Inflammatory macrophage treated with lipopolysaccharide for 4 hours (primary cell): ENCODE results near the gene HIBCH.
"Not testable (repeated sequence)": the region's sequence is repeated elsewhere in the genome, so short reads cannot be mapped to it uniquely, and the experiment has no call there.

Experiments
- DNase-seq: peaks from one replicate; pipeline ENCODE4 v3.0.0-alpha.2; 2020

HIBCH gene

DNA sequence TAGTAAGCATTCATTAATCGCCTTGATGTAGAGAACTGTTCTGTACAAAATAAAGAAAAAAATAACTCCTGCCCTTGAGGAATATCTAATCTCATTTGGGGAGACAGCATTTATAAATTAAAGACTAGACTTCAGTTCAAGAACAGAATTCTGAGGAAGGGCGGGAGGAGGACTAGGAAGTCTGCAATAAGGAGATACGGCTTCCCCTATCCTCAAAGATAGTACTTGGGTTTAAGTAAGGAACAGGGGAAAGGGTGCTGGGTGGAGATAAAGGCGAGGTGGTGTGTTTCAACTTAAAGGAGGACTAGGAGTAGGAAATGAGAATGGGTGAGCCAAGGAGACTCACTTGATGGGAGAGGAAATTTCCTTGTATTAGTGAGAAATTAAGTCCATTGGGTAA, 135.2 kb downstream of the HIBCH start:
- DNase-seq: no peak

DNA sequence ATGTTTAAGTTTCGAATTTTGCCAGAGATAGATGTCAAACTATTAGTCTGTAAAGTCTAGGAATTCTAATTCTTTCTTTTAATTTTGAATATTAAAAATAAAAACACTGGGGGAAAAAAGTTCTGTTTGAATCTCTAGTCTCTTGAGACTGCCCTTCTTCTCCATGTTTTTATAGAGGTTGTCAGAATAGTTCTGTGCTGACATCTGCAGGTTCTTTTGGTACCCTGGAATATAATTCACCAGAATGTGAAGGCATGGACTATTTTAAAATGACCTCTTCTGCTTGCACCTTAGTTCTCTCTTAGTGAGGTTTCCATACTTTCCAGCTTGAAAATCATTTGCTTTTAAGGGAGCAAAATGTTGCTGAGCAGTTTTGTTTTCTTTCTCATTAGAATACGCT, 136.1 kb downstream of the HIBCH start:
- no peak for DNase-seq

DNA sequence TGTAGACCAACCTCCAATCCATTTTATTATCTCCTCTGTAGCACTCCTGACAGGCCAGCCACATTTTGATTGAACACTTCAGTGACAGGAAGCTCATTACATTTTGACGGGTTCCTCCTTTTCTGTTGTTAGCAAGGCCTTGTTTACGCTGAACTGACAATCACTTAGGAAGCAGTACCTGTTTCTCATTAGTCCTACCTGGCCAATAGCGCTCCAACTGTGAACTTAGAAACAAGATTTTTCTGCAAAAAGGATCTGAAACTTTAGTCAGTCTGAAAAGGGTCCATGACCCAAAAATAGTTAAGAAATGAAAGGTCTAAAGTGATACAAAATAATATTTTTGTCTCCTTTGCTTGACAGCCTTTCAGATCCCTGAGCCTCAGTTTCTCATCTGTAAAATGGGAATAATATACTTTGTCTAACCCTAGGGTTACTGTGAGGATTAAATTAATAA, 137.5 kb downstream of the HIBCH start:
- DNase-seq: no peak

DNA sequence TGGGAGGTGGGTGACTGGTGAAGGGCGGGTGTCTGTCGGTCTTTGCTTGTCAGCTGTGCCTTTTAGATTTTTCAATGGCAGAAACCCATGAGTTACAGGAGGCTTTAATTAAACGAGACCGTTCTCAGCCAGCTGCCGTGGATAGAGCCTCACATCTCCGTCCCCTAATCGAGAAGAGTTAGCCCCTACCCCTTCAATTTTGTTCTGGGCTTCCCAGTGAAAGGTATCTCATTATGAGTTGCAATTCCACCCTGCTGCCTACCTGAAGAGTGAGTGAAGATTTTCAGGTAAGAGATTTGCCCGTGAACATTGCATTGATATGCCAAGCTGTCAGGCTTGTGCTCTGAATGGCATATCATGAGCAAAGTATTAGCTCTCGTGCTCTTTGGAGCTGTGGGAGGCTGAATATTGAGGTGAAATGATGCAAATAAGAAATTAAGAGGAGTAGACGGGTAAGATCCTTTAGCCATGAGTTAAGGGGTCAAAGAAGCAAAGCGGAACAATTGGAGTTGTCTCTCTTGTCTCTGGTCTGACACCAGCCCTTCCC, 138.4 kb downstream of the HIBCH start:
- DNase-seq: no peak

DNA sequence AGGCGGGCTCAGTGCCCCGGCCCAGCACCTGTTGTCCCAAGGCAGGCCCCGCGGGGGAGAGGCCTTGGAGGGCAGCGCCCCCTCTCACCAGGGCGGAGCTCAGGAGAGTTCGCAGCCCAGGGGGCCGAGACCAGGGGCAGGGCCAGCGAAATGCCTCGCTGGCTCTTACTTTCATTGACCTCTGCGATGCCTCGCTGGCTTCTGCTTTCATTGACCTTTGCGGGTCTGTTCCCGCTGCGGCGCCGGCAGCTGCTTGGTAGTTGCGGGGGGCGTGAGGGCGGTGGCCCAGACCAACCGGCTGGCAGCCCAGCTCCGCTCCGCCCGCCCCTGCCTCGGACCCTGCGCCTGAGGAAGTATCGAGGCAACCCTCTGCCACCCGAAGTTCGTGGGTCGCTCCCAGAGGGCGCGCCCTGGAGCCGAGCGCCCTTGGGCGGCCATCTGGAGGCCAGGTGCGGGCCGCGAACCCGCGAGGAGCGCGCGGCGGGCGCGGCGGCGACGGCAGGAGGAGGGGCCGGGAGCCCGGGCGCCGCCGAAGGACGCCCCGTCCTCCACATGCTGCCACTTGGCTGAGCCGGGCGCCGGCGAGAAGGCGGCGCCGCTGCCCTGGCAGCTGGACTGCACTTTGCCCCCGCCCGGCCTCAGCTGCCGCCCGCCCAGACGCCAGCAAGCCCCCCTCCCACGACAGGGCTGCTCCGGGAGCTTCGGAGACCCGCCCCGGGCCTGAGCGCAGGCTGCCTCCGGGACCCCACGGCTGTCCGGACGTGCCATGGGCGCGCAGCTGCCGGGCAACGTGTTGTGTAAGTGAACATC, 139.1 kb downstream of the HIBCH start:
- peak; percentile 12 for DNase-seq

DNA sequence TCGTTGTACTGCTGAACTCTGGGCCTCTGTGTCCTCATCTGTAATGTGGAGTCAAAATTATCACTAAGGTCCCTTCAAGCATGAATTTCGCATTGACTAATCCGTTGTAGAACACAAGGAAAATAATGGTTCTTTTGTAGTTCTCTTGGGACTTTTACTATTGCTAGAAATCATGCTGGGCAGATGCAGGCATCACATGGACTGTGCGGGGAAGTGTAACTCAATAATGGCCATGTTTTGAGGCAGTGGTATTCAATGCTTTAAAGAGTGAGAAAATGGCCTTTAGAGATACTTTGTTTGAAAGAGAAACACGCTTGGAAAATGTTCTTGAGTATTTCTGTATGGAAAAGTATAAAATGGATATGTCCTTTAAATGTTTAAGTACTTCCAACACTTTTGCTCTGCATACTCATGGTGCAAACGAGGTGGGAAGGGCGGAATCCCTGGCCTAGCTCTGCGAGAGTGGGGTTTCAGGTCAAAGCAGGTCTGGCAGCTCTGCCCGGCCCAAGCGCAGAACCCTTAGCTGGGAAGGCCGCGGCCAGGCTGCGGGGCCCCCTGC, 139.8 kb downstream of the HIBCH start:
- no peak for DNase-seq

DNA sequence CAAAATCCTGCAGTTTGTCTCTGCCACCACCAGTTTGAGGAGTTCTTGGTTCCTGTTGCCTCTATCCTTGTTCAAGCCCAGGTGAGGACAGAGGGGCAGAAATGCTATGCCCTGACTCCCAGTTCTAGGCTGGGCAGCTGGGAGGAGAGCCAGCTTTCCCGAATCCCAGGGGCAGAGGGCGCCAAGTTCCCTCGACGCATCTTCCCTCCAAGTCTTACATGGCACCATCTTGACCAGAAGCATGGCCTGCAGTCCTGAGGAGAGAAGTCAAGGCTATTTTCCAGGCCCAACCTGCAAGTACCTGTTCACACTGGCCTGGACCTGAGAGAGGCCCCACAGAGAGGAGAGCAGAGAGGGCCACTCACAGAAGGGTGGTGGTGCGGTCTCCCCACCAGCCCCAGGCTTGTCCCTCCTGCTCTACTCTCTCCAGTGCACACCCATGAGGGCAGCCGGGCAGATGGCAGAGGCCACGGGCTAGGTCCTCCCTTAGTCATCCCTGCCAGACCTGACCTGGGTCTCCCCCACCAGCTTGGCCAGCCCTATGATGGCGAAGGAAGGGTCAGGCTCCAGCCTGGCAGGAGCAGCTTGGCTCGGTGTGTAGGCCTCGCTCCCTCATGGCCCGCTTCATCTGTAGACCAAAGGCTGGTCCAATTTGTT, 141.4 kb downstream of the HIBCH start:
- no peak for DNase-seq

DNA sequence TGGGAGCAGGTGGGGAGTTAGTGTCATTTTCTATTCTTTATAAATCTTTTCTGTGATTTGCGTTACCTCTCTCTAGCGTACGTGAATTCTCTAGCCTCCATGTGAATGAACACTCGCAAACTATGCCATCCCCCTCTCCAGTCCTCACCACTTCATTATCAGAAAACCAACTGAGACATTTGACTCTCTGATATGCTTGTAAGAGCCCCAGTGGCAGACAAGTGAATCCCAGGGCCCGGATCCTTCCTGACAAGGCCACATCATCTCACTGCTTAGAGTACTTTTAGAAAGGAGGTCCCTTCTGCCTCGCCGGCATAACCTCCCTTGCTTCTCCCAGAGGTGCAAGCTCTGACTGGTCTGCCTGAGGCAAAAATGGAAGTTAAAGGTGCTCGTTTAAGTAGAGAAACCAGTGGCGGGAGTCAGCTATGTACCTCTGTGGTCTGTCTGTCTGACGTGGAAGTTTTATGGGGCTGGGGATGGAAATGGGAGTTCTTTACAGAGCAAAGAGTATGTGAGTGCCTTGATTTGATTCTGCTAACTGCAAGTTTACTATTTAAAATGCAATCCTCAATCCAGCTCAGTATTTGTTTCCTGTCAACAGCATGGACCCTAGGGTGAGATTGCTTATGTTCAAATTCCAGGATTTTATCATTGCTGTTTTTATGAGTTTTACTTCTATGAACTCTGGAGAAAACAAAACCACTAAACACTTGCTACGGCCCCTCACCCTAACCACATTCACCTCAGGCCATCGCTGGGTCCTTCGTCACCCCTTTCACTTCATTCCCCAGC, 142.2 kb downstream of the HIBCH start:
- no peak for DNase-seq

DNA sequence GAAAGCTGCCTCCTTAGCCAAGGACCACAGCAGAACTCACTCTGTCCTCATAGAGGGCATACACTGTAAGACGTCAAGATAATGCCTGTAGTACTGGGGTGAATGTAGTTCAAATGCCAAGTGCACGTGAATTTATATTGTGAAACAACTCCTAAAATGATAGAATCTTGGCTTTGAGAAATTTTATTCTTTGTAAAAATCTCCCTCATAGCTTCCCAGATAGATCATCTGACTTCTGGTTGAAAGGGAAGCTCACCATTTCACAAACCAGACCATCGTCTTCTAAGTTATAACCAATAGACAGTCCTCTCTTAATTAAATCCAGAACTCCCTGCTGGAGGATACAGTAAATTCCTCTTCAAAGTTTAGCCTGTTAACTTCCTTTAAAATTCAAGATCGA, 146.2 kb downstream of the HIBCH start:
- no peak for DNase-seq

DNA sequence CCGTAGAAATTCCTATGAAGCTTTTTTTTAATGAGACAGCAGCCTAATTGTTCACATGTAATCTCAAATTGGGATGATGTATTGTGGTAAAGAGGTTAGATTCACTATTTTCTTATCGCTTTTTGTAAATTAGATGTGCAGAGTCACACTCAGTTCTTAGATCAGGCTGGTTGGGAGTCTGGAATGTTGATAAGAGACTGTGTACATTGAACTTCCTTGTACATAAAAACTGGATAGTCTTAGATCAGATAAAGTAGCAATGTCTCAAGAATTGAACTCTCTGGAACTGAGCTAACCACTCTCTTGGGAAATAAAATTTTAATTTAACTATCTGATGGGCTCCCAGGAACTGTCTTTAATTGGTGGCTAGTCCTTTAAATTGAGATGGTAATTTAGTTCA, 149.0 kb downstream of the HIBCH start:
- no peak for DNase-seq

DNA sequence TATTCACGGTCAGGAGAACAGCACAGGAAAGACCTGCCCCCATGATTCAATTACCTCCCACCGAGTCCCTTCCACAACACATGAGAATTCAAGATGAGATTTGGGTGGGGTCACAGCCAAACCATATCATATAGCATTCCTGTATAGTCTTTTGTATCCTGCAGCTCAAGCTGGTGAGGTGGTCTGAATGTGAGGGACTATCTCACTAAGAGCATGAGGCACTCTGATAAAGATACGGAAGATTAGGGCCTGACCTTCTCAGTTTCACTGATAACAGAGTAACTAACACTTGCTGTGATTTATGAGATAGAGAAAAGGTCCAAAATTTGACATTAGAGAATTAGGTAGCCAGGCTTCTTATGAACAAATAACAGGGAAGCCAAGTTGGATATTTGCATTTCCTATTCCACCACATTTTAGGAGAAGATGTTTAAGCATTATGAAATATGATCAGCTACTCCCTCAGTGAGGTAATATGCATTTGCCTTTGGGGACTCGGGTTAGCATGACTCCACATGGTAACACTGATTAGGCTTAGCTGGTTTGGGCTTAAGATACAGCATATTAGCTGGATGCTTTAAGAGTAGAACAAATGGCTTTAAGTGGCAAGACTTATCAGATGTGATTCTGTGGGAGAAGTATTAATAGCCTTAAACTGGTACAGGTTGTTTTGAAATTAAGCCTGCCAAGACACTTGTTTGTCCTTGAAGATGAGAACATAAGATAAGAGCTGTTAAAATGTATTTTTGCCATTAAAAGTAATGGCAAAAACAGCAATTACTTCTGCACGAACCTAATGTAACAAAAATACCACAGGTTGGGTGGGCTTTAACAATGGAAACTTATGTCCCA, 150.2 kb downstream of the HIBCH start:
- DNase-seq: no peak

DNA sequence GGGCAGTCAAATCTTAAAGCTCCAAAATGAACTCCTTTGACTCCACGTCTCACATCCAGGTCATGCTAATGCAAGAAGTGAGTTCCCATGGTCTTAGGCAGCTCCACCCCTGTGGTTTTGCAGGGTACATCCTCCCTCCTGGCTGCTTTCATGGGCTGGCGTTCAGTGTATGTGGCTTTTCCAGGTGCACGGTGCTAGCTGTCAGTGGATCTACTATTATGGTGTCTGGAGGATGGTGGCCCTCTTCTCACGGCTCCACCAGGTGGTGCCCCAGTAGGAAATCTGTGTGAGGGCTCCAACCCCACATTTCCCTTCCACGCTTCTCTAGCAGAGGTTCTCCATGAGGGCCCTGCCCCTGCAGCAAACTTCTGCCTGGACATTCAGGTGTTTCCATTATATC, 151.9 kb downstream of the HIBCH start:
- no peak for DNase-seq

DNA sequence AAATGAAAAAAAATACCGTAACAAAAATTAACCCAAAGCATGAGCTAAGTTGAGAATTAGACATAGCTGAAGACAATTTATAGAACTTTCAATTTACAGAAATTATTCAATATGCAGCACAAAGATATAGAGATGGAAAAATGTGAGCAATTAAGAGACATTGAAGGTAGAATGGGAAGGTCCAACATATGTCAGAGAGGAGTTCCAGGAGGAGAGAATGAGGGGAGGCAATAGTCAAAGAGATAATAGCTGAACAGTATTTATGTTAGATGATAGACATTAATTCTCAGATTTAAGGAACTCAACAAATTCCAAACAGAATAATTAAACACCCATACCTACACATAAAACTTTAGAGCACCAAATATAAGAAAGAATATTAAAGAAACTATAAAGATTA, 154.1 kb downstream of the HIBCH start:
- no peak for DNase-seq

DNA sequence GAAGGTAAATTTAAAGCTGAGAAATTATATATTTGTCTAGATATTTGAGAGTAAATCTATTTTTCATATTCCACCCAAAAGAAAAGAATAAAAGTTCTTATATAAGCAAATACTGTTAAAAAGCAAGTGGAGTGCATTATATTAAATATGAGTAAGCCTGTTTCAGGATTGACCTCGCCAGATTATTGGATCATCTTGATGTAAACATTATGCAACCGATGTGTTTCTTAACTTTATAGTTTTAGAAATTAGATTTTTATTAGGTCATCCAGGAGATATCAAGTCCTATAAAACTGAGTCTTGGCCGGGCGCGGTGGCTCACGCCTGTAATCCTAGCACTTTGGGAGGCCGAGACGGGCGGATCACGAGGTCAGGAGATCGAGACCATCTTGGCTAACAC, 156.8 kb downstream of the HIBCH start:
- no peak for DNase-seq

DNA sequence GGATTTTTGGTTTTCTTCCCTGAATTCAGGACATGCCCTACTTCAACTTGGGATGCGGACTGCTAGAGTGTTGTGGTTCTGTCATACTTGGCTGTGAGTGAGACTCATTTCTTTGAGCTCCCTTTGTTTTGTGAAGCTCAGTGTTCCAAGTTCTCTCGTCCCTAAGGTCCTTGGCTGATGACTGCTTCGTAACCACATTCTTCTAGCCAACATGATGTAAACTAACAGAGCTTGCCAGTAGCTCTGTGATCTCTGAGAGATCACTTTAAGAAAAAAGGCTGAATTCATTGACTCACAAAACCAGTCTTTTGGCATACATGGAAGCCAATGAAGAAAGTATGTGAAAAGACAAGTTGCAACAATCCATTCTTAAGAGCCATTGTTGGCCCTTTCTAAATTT, 160.2 kb downstream of the HIBCH start:
- no peak for DNase-seq

DNA sequence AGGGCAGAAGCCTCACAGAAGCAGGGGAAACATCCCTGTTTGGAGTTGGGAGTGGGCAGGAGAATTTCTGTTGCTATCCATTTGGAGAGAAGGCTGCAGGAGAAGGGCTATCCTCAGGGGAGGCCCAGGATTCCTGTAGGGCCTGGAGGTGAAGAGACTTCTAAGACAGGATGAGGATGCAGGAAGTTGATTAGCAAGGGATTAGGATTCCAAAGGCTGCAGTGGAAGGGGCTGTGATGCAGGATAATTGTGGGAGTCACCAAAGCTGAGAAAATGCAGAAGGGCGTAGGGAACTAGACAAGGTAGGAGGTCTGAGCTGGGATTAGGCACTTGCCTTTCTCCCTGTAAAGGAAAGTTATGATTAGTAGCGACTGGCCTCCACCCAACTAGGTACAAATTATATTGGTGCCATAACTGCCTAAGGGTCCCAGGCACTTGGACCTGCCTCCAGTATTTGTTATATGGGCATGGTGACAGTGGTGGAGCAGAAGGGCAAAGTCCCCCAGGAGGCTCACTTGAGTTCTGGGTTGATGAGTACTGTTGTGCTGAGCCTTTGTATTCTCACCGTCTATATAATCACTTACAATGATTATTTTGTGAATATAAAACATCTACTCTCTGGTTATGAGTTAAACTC, 160.7 kb downstream of the HIBCH start:
- no peak for DNase-seq

DNA sequence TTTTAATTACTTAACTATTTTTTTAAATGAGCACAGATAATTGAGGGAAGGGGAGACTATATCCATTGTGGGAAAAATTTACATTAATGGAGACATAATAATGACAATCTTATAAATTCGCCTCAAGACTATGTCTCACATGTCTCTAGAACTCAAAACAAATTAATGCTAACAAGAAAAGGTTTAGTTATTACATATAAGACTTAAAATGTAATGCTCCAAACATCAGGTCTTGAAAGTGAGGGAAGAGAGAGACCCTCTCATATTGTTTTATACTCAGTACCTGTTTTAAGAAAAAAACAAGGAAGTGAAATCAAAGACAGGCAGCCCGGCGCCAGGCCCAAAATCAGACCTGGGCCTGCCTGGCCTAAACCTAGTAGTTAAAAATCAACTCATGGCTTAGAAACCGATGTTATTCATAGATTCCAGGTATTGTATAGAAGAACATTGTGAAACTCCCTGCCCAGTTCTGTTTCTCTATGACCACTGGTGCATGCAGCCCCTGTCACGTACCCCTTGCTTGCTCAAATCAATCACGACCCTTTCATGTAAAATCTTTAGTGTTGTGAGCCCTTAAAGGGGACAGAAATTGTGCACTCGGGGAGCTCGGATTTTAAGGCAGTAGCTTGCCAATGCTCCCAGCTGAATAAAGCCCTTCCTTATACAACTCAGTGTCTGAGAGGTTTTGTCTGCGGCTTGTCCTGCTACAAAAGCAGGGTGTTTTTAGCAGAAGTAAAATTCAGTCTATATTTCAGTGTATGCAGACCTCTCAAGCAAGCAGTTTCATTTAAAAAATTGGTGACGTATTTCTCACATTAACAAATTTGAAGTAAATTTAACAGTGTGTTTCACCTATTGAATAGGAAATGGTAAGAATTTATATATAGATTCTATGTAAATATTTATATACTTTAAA, 161.8 kb downstream of the HIBCH start:
- not testable (repeated sequence) for DNase-seq

DNA sequence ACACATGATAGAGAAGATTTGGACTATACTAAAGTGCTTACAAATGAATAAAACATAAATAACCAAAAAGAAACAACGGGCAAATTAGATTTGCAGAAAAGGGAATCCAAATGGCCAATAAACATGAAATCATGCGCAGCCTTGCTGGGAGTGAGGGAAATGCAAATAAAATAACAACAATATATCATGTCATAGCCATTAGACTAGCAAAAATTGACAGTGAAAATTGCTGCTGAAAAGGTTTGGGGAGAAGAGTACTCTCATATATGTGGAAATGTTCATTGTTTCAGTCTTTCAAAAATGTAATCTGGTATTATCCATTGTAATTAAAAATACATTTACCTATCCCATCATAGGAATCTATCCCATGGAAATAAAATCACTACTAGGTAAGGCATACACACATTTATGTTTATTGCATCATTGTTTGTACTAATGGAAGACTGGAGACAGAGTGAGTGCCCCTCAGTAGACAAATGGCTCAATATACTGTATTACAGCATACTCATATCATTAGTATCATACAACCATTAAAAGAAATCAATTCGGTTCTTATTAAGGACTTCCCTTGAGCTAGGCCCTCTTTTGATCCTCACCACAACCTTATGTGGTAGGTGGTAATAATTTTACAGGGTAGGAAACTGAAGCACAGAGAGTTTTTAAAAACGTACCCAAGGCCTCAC, 163.0 kb downstream of the HIBCH start:
- DNase-seq: no peak
